Measurements from ENCODE around the gene IFIT2.

The IFIT2 gene

GRCh38 chr10:89302625-89303024 lies 779 bp downstream of the IFIT2 start:
- no peak for TF ChIP-seq TAF1 (IDR thresholded peaks at IDR 0.05; ENCODE audit: borderline replicate concordance, insufficient read depth, low read length)
- TF ChIP-seq FOXP2 (optimal IDR thresholded peaks at IDR 0.05; ENCODE audit: borderline replicate concordance, extremely low read depth, extremely low read length, insufficient read depth) = no peak
- TF ChIP-seq SIN3A (IDR thresholded peaks at IDR 0.05; ENCODE audit: borderline replicate concordance, insufficient read depth, low read length) = no peak
- TF ChIP-seq POLR2AphosphoS5 (IDR thresholded peaks at IDR 0.05; ENCODE audit: low read depth, low read length) = no peak
- no peak for TF ChIP-seq REST (IDR thresholded peaks at IDR 0.05; ENCODE audit: insufficient read depth in 1 of 2, low read depth in 2 of 2, low read length in 2 of 2)

GRCh38 chr10:89303161-89303560 lies 1.3 kb downstream of the IFIT2 start:
- TF ChIP-seq SIN3A (IDR thresholded peaks at IDR 0.05; ENCODE audit: borderline replicate concordance, insufficient read depth, low read length) (no peak), REST (IDR thresholded peaks at IDR 0.05; ENCODE audit: insufficient read depth in 1 of 2, low read depth in 2 of 2, low read length in 2 of 2) (no peak), FOXP2 (optimal IDR thresholded peaks at IDR 0.05; ENCODE audit: borderline replicate concordance, extremely low read depth, extremely low read length, insufficient read depth) (no peak), POLR2AphosphoS5 (IDR thresholded peaks at IDR 0.05; ENCODE audit: low read depth, low read length) (no peak), TAF1 (IDR thresholded peaks at IDR 0.05; ENCODE audit: borderline replicate concordance, insufficient read depth, low read length) (no peak)

- TF ChIP-seq SIN3A (IDR thresholded peaks at IDR 0.05; ENCODE audit: borderline replicate concordance, insufficient read depth, low read length) (no peak), TAF1 (IDR thresholded peaks at IDR 0.05; ENCODE audit: borderline replicate concordance, insufficient read depth, low read length) (no peak), FOXP2 (optimal IDR thresholded peaks at IDR 0.05; ENCODE audit: borderline replicate concordance, extremely low read depth, extremely low read length, insufficient read depth) (no peak), POLR2AphosphoS5 (IDR thresholded peaks at IDR 0.05; ENCODE audit: low read depth, low read length) (no peak), REST (IDR thresholded peaks at IDR 0.05; ENCODE audit: insufficient read depth in 1 of 2, low read depth in 2 of 2, low read length in 2 of 2) (no peak)
Measured at GRCh38 chr10:89304026-89304425, 2.2 kb downstream of the IFIT2 start.

- TF ChIP-seq FOXP2 (optimal IDR thresholded peaks at IDR 0.05; ENCODE audit: borderline replicate concordance, extremely low read depth, extremely low read length, insufficient read depth) (no peak), SIN3A (IDR thresholded peaks at IDR 0.05; ENCODE audit: borderline replicate concordance, insufficient read depth, low read length) (no peak), REST (IDR thresholded peaks at IDR 0.05; ENCODE audit: insufficient read depth in 1 of 2, low read depth in 2 of 2, low read length in 2 of 2) (no peak), TAF1 (IDR thresholded peaks at IDR 0.05; ENCODE audit: borderline replicate concordance, insufficient read depth, low read length) (no peak), POLR2AphosphoS5 (IDR thresholded peaks at IDR 0.05; ENCODE audit: low read depth, low read length) (no peak)
Measured at GRCh38 chr10:89304446-89304845, 2.6 kb downstream of the IFIT2 start.

GRCh38 chr10:89304925-89305324 lies 3.1 kb downstream of the IFIT2 start:
- no peak for TF ChIP-seq REST (IDR thresholded peaks at IDR 0.05; ENCODE audit: insufficient read depth in 1 of 2, low read depth in 2 of 2, low read length in 2 of 2)
- no peak for TF ChIP-seq POLR2AphosphoS5 (IDR thresholded peaks at IDR 0.05; ENCODE audit: low read depth, low read length)
- TF ChIP-seq TAF1 (IDR thresholded peaks at IDR 0.05; ENCODE audit: borderline replicate concordance, insufficient read depth, low read length) = no peak
- TF ChIP-seq SIN3A (IDR thresholded peaks at IDR 0.05; ENCODE audit: borderline replicate concordance, insufficient read depth, low read length) = no peak
- TF ChIP-seq FOXP2 (optimal IDR thresholded peaks at IDR 0.05; ENCODE audit: borderline replicate concordance, extremely low read depth, extremely low read length, insufficient read depth) = no peak

Measured in PFSK-1 (cell line).